GM13977 (cell line): ENCODE results near the gene EML4.

Experiments used
- DNase-seq: peaks from one replicate; pipeline ENCODE4 v3.0.0; 2012; ENCODE audit warnings: low spot score
- in situ Hi-C: fragments of 300-500 bp; cut with MboI; formaldehyde crosslinking; loops from one replicate; pipeline ENCODE4 v1.12.0; 2022; ENCODE audit warnings: low sequenced_read_pairs, low pct_unique_long_range_greater_than_20kb, mixed read lengths, inconsistent platforms; ENCODE audit not compliant: unreplicated experiment
- TF ChIP-seq, protein P1 (sequence below): IDR thresholded peaks from 2 replicates; pipeline ENCODE4 v1.5.1; 2012; ENCODE audit warnings: mild to moderate bottlenecking, control low read depth; ENCODE audit not compliant: insufficient read depth; ENCODE audit errors: extremely low read depth, missing control alignments

The EML4 gene

GRCh38 chr2:42189235-42189566, 20.0 kb downstream of the EML4 start:
- no peak for DNase-seq
- in situ Hi-C loops, result no loop called here
- TF ChIP-seq, protein P1, sequence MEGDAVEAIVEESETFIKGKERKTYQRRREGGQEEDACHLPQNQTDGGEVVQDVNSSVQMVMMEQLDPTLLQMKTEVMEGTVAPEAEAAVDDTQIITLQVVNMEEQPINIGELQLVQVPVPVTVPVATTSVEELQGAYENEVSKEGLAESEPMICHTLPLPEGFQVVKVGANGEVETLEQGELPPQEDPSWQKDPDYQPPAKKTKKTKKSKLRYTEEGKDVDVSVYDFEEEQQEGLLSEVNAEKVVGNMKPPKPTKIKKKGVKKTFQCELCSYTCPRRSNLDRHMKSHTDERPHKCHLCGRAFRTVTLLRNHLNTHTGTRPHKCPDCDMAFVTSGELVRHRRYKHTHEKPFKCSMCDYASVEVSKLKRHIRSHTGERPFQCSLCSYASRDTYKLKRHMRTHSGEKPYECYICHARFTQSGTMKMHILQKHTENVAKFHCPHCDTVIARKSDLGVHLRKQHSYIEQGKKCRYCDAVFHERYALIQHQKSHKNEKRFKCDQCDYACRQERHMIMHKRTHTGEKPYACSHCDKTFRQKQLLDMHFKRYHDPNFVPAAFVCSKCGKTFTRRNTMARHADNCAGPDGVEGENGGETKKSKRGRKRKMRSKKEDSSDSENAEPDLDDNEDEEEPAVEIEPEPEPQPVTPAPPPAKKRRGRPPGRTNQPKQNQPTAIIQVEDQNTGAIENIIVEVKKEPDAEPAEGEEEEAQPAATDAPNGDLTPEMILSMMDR, result no peak

GRCh38 chr2:42190191-42190590, 21.0 kb downstream of the EML4 start:
- no peak for DNase-seq
- TF ChIP-seq, protein P1, result no peak
- in situ Hi-C loops, result no loop called here

DNA sequence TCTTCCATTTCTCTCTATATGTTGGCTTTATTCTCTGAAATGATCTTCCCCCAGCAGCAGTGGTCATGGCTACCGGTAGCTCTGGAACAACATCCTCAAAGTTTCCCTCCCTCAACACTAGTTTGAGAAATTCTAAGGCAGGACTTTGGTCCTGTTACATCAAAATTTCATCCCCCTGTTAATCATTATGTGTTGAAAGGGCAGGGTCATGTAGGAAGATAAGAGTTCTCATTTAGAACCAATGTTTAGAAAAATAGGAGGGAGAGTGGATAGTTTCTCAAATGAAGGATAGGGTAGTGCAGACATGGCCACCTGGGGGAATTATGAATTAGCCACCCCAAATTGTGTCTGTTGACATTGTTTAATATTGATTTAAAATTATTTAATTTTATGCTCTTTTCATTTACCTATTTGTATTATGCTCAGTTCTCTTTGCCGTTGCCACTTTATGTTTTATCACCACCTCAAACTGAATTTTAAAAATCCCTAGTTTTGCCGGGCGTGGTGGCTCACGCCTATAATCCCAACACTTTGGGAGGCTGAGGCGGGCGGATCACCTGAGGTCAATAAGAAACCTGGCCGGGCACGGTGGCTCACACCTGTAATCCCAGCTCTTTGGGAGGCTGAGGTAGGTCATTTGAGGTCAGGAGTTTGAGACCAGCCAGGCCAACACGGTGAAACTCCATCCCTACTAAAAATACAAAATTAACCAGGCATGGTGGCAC, 22.3 kb downstream of the EML4 start:
- in situ Hi-C loops, result no loop called here
- TF ChIP-seq, protein P1, result no peak

DNA sequence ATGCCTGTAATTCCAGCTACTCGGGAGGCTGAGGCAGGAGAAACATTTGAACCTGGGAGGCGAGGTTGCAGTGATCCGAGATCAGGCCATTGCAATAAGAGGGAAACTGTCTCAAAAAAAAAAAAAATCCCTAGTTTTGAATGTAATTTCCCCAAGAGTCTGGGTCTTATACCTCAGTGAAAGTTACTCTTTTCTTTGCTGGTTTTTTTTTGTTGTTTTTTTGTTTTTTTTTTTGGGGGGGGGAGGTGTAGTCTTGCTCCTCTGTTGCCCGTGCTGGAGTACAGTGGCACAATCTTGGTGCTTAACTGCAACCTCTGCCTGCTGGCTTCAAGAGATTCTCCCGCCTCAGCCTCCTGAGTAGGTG, 22.8 kb downstream of the EML4 start:
- in situ Hi-C loops, result no loop called here
- TF ChIP-seq, protein P1, result no peak
- DNase-seq, result no peak

More for the DNA sequence above, 22.3 kb downstream of the EML4 start:
- no peak for DNase-seq

DNA sequence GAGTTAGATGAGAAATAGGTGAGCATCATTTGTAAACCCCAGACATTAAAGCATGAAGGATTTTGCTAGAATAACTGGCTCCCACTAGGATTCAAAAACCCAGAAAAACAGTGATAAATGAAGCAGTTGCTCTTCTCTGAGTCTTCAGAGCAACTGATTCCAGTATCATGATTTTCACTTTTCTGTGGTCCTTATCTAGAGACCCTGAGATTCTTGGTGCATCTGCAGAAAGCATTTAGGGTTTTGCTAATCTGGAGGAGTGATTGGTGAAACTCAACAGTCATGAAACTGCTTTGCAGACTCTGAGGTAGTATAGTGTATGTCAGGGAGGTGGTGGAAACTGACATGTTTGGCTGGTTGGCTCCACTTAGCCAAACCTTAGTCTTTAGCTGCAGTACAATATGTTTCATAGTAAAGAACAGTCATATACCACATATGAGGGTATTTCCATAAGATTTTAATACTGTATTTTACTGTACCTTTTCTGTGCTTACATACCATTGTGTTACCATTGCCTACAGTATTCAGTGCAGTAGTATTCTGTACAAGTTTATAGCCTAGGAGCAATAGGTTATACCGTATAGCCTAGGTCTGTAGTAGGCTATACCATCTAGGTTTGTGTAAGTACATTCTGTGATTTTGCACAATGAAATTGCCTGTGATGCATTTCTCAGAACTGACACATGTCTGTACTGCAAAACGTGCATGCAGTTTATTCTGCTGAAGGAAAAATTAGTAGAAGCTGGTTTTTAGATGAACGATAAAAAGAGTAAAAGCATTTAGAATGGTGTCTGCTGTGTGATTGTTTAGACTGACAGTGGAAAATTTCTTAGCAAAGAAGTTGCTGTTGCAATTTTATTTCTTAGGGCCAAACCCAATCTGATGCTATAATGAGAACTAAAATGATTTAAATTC, 23.8 kb downstream of the EML4 start:
- TF ChIP-seq, protein P1, result no peak
- in situ Hi-C loops, result no loop called here
- no peak for DNase-seq

GRCh38 chr2:42193722-42194187, 24.6 kb downstream of the EML4 start:
- DNase-seq, result no peak
- in situ Hi-C loops, result no loop called here
- TF ChIP-seq, protein P1, result no peak
